Measurements from ENCODE around the gene SF3A2.
A peak's percentile ranks its signal among the peaks of the same experiment; 100 is the strongest.

GRCh38 chr19:2236314-2237050 lies at the start of gene SF3A2, which contains the start of gene PLEKHJ1:
- TF ChIP-seq, protein P1, sequence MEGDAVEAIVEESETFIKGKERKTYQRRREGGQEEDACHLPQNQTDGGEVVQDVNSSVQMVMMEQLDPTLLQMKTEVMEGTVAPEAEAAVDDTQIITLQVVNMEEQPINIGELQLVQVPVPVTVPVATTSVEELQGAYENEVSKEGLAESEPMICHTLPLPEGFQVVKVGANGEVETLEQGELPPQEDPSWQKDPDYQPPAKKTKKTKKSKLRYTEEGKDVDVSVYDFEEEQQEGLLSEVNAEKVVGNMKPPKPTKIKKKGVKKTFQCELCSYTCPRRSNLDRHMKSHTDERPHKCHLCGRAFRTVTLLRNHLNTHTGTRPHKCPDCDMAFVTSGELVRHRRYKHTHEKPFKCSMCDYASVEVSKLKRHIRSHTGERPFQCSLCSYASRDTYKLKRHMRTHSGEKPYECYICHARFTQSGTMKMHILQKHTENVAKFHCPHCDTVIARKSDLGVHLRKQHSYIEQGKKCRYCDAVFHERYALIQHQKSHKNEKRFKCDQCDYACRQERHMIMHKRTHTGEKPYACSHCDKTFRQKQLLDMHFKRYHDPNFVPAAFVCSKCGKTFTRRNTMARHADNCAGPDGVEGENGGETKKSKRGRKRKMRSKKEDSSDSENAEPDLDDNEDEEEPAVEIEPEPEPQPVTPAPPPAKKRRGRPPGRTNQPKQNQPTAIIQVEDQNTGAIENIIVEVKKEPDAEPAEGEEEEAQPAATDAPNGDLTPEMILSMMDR (conservative IDR thresholded peaks at IDR 0.05; ENCODE audit: low read length): peak; percentile 97
- no peak for TF ChIP-seq EZH2phosphoT487 (IDR thresholded peaks at IDR 0.05; ENCODE audit: borderline replicate concordance, low read depth, low read length)

Measured in OCI-LY7 (cell line).